GM12874 (cell line): ENCODE results near the gene KLHDC8A.

Experiments used
- TF ChIP-seq, protein P1 (sequence below): IDR thresholded peaks from 2 replicates; pipeline ENCODE4 v1.5.1; 2011; ENCODE audit warnings: low read depth, mild to moderate bottlenecking, control low read depth, low read length, moderate library complexity; ENCODE audit not compliant: insufficient read depth

The KLHDC8A gene

DNA sequence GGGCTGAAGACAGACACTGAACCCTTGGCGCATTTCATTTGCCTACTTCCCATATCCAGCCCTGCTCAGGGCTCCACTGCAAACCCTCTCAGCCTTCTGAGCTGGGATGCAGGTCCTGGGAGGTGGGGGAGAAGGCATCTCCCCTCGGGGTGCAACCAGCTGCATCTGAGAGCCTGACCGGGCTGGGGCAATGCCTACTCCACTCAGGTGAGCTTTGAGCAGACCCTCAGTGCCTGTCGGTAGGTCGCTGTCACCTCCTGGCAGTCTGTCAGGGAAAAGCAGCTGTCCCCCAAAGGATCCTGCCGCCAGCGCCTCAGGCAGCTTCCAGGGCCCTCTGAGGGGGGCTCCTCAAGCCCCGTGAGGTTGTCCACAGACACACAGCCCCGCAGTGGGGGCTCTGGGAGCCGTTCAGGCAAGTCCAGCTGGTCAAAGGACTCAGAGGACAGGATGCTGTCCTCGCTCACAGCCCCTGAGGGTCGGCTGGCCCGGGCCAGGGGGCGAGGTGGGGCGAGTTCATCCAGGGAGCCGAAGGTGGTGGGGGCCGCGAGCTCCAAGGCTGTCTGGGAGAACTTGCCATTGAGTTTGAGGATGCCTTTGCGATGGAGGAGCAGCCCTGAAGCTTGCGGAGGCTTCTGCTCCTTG, 53.4 kb downstream of the KLHDC8A start:
- TF ChIP-seq, protein P1, sequence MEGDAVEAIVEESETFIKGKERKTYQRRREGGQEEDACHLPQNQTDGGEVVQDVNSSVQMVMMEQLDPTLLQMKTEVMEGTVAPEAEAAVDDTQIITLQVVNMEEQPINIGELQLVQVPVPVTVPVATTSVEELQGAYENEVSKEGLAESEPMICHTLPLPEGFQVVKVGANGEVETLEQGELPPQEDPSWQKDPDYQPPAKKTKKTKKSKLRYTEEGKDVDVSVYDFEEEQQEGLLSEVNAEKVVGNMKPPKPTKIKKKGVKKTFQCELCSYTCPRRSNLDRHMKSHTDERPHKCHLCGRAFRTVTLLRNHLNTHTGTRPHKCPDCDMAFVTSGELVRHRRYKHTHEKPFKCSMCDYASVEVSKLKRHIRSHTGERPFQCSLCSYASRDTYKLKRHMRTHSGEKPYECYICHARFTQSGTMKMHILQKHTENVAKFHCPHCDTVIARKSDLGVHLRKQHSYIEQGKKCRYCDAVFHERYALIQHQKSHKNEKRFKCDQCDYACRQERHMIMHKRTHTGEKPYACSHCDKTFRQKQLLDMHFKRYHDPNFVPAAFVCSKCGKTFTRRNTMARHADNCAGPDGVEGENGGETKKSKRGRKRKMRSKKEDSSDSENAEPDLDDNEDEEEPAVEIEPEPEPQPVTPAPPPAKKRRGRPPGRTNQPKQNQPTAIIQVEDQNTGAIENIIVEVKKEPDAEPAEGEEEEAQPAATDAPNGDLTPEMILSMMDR: no peak

DNA sequence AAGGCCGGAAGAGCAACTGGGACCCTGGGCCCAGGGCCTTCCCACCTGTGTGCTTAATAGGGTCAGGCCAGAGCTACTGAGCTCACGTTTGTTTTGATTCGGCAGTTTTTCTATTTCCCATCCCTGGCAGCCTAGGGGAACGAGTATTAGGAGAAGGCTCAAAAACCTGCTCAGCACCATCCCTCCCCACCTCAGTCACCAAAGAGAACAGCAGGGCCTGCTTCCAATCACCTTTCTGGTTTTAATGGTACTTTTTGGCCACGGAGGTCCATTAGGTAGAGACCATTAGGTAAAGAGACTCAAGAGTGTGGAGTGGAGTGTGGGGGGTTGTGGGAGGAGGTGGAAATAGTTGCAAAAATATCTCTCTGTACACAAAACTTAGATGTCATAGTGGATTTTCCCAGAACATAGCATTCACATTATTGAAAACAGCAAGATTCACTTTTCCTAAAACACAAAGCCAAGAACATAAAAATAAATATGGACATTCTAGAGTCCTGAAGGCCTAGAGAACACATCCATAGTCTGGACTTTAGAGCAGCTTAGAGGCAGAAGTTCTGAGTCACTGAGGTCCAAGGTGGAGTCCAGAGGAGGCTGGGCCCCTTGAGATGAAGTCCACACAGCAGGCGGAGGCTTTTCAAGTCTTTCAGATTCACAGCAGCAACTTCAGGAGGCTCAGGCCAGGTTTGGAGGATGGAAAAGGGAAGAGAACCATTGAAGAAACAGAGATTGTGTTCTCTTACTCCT, 54.7 kb downstream of the KLHDC8A start:
- TF ChIP-seq, protein P1: no peak

DNA sequence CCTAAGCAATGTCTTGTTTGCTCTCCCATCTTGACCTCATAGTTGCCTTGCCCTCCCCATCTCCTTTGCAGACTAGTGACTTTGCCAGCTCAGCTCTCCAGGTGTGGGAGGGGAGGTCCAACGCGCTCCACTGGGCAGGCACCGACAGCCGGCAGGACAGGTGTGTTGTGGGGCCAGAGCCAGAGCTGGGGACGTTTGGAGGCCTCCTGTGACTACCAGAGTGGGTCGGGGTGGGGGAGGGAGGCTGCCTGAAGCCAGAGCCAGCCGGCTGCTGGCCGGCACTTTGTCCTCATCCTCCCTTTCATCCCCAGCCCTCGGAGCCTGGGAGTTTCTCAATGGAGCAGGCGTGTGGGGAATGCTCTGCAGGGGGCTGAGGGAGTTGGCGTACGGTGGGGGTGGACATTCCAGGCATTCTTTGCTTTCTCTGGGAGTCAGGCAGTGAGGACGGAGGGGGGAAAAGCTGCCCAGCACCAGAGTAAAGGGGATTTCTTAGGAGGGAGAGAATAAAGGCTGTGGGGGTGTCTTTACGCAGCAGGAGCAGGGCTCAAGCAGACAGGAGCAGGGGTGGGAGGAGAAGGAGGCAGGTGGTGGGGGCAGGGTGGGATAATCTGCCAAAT, 55.4 kb downstream of the KLHDC8A start:
- TF ChIP-seq, protein P1: no peak

DNA sequence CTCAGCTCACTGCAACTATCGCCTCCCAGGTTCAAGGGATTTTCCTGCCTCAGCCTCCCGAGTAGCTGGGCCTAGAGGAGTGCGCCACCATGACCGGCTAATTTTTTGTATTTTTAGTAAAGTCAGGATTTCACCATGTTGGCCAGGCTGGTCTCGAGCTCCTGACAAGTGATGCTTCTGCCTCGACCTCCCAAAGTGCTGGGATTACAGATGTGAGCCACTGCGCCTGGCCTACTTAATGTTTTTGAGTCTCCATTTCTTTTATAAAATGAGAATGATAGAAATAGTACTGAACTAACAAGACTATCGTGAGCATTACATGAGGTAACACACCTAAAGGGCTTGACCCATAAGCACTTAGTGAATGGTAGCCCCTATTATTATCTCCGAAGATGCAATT, 56.6 kb downstream of the KLHDC8A start:
- TF ChIP-seq, protein P1: no peak

DNA sequence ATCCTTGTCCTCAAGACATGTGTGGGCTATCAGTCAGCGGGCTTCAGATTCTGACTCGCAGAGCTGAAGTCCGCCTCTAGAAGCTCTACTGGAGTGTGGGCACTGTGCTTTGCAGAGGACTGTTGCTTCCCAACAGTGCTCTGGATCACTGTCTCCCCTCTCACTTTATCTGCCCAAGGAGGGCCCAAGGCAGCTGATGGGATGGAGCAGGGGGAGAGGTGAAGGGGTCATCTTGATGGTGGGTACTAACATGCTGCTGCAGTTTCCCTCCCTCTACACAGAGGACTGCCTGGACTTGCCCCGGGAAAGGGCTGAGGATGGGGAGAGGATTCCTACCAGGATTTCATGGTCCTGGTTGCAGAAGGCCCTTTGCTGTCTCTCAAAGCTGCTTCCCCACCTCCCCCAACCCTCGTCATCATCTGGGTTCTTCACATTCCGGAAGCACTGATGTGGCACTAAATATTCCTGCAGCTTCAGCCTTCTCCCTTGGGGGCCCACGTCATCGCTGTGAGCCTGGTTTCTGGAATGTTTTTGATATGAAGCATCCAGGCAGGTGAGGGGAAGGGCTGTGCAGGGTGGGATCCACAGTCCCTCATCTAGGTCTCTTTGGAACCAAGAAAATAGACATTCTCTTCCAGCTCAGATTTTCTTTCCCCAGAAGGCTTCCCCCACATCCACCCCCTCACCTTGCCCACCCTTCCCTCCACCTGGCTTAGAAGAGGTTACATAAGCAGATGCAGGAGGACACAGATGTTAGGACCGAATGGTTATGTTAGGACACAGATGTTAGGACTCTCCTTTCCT, 58.3 kb downstream of the KLHDC8A start:
- TF ChIP-seq, protein P1: no peak

DNA sequence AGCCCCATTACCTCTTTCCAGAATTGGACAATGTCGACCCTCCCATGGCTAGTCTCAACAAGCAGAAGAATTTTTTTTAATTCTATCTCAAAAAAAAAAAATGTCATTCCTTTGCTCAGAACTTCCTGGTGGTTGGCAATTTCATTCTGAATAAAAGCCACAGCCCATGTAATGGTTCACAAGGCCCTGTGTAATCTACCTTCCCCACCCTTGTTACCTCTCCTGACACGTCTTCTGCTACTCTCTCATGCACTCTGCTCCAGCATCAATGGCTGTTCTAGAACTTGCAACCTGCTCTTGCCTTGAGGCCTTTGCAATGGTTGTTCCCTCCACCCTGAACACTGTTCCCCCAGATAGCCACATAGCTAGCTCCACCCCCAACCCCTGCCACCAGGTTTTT, 60.6 kb downstream of the KLHDC8A start:
- TF ChIP-seq, protein P1: no peak

DNA sequence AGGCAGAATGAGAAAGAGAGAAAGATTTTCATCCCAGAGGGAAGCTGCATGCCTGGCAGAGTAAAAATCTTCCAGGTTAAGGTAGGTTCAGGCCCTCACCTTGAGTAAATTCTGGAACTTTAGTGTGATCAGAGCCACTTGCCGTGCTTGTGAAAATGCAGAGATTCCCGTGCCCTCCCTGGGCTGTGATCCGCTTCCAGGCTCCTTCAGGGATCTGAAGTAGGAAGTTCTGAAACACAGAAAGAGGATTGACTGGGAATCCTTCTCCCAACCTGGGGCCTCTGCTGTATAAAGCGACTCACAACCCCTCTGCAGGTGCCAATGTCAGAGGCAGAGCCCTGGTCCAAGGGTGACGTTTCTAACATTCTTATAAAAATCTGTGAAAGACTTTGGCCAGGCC, 61.8 kb downstream of the KLHDC8A start:
- TF ChIP-seq, protein P1: no peak
